ENCODE measurements around the gene SCRT2.
A peak's percentile ranks its signal among the peaks of the same experiment; 100 is the strongest.
"Not testable (repeated sequence)": the region's sequence is repeated elsewhere in the genome, so short reads cannot be mapped to it uniquely, and the experiment has no call there.

SCRT2 gene

GRCh38 chr20:675453-676314, at the start of gene SCRT2:
Gene SCRT2, minus strand, starts transcription at chr20:675802. Its CDS starts 201 bp downstream, at chr20:675601.
- peak within 1 kb of the TSS; percentile 15 for H3K4me3 ChIP-seq (ENCODE audit: low read depth, low read length)

GRCh38 chr20:724797-725196, 49.2 kb upstream of the SCRT2 start:
- not testable (repeated sequence) for H3K4me3 ChIP-seq (ENCODE audit: low read depth, low read length)

GRCh38 chr20:723756-724155, 48.2 kb upstream of the SCRT2 start:
- no peak overlapping the region for H3K4me3 ChIP-seq (ENCODE audit: low read depth, low read length)

GRCh38 chr20:722822-723644, 47.4 kb upstream of the SCRT2 start:
- no peak overlapping the region for H3K4me3 ChIP-seq (ENCODE audit: low read depth, low read length)

- no peak overlapping the region for H3K4me3 ChIP-seq (ENCODE audit: low read depth, low read length)
Observed at GRCh38 chr20:721876-722275, 46.3 kb upstream of the SCRT2 start.

GRCh38 chr20:719816-720215, 44.2 kb upstream of the SCRT2 start:
- H3K4me3 ChIP-seq (ENCODE audit: low read depth, low read length) = no peak overlapping the region

- H3K4me3 ChIP-seq (ENCODE audit: low read depth, low read length) = no peak overlapping the region
Observed at GRCh38 chr20:719068-719467, 43.5 kb upstream of the SCRT2 start.

- no peak overlapping the region for H3K4me3 ChIP-seq (ENCODE audit: low read depth, low read length)
Observed at GRCh38 chr20:717832-718231, 42.2 kb upstream of the SCRT2 start.

- no peak overlapping the region for H3K4me3 ChIP-seq (ENCODE audit: low read depth, low read length)
Observed at GRCh38 chr20:717271-717670, 41.7 kb upstream of the SCRT2 start.

- H3K4me3 ChIP-seq (ENCODE audit: low read depth, low read length) = no peak overlapping the region
Observed at GRCh38 chr20:714453-714852, 38.9 kb upstream of the SCRT2 start.

- H3K4me3 ChIP-seq (ENCODE audit: low read depth, low read length) = no peak overlapping the region
Observed at GRCh38 chr20:711576-711975, 36.0 kb upstream of the SCRT2 start.

GRCh38 chr20:710780-711450, 35.3 kb upstream of the SCRT2 start:
- no peak overlapping the region for H3K4me3 ChIP-seq (ENCODE audit: low read depth, low read length)

- peak overlapping the region; percentile 33 for H3K4me3 ChIP-seq (ENCODE audit: low read depth, low read length)
Observed at GRCh38 chr20:709991-710779, 34.6 kb upstream of the SCRT2 start.

- peak overlapping the region; percentile 33 for H3K4me3 ChIP-seq (ENCODE audit: low read depth, low read length)
Observed at GRCh38 chr20:709423-709822, 33.8 kb upstream of the SCRT2 start.

GRCh38 chr20:708956-709355, 33.4 kb upstream of the SCRT2 start:
- no peak overlapping the region for H3K4me3 ChIP-seq (ENCODE audit: low read depth, low read length)

GRCh38 chr20:707451-708110, 32.0 kb upstream of the SCRT2 start:
- no peak overlapping the region for H3K4me3 ChIP-seq (ENCODE audit: low read depth, low read length)

GRCh38 chr20:706366-706885, 30.8 kb upstream of the SCRT2 start:
- no peak overlapping the region for H3K4me3 ChIP-seq (ENCODE audit: low read depth, low read length)

- no peak overlapping the region for H3K4me3 ChIP-seq (ENCODE audit: low read depth, low read length)
Observed at GRCh38 chr20:704726-705125, 29.1 kb upstream of the SCRT2 start.

GRCh38 chr20:703426-703825, 27.8 kb upstream of the SCRT2 start:
- no peak overlapping the region for H3K4me3 ChIP-seq (ENCODE audit: low read depth, low read length)

GRCh38 chr20:703006-703405, 27.4 kb upstream of the SCRT2 start:
- no peak overlapping the region for H3K4me3 ChIP-seq (ENCODE audit: low read depth, low read length)
